Fibroblast of skin of left quadriceps (primary cell): ENCODE results near the gene RABGAP1L.
"Not testable (repeated sequence)": the region's sequence is repeated elsewhere in the genome, so short reads cannot be mapped to it uniquely, and the experiment has no call there.

Experiments used
- DNase-seq, 2 experiments: peaks; one replicate each; pipeline ENCODE4 v3.0.0-alpha.2; 2013; ENCODE audit warnings: low read depth in 2 of 2

The RABGAP1L gene

DNA sequence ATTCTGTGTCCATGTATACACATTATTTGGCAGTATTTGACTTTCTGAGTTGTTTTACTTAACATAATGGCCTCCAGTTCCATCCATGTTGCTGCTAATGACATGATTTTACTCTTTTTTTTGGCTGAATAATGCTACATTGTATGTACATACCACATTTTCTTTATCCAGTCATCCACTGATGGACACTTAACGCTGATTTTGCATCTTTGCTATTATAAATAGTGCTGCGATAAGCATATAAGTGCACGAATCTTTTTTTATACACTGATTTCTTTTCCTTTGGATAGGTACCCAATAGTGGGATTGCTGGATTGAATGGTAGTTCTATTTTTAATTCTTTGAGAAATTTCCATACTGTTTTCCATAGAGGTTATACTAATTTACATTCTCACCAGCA lies 544.0 kb downstream of the RABGAP1L start:
- no peak for DNase-seq

DNA sequence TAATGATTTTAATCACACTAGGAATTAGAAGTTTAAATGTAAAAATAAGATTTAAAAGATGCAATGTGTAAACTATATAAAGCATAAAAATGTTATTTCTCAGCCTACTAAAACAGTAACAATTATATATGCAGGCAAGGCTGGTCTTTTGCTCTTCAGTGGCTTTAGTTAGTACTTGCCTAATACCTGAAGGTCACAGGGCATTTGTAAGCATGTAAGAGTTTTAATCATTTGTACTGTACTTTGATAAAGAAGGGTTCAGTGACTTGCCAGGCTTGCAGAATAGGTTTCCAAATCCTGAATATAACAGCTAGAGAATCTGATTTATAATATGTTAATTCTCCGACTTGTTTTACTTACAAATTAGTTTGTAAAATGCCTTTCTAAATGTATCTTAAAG lies 545.0 kb downstream of the RABGAP1L start:
- DNase-seq = no peak

DNA sequence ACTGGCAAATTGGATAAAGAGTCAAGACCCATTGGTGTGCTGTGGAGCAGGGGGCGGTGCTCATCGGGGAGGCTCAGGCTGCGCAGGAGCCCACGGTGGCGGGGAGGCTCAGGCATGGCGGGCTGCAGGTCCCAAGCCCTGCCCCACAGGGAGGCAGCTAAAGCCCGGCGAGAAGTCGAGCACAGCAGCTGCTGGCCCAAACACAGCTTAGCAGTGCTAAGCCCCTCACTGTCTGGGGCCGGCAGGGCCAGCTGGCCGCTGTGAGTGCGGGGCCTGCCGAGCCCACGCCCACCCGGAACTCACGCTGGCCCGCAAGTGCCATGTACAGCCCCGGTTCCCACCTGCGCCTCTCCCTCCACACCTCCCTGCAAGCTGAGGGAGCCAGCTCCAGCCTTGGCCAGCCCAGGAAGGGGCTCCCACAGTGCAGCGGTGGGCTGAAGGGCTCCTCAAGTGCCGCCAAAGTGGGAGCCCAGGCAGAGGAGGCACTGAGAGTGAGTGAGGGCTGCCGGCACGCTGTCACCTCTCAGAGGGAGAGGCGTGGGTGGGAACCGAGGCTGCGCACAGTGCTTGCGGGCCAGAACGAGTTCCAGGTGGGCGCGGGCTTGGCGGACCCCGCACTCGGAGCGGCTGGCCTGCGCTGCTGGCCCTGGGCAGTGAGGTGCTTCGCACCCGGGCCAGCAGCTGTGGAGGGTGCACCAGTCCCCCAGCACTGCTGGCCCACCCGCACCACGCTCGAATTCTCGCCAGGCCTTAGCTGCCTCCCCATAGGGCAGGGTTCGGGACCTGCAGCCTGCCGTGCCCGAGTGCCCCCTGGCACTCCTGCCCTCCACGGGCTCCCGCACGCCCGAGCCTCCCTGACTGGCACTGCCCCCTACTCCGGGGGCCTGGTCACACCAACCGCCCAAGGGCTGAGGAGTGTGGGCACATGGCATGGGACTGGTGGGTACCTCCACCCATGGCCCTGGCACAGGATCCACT lies 551.8 kb downstream of the RABGAP1L start:
- DNase-seq = no peak

DNA sequence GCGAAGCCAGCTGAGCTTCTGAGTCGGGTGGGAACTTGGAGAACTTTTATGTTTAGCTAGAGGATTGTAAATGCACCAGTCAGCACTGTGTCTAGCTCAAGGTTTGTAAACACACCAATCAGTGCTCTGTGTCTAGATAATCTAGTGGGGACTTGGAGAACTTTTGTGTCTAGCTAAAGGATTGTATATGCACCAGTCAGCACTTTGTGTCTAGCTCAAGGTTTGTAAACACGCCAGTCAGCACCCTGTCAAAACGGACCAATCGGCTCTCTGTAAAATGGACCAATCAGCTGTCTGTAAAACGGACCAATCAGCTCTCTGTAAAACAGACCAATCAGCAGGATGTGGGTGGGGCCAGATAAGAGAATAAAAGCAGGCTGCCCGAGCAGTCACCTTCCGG lies 552.5 kb downstream of the RABGAP1L start:
- DNase-seq = not testable (repeated sequence)

DNA sequence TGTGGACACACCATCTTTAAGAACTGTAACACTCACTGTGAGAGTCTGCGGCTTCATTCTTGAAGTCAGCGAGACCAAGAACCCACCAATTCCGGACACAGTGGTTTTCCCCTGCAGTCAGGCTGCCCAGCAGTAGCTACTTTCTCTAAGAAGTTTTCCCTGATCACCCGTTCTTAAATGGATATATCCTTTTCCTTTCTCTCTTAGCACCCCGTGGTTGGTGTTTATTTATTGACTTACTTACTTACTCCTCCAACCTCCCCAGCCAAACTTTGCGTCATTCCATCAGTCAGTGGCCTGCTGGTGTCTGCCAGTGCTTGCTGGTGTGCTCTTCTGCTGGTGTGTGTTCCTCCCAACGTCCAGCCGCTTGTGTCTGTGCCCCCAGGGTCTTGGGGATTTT lies 553.2 kb downstream of the RABGAP1L start:
- DNase-seq = no peak

DNA sequence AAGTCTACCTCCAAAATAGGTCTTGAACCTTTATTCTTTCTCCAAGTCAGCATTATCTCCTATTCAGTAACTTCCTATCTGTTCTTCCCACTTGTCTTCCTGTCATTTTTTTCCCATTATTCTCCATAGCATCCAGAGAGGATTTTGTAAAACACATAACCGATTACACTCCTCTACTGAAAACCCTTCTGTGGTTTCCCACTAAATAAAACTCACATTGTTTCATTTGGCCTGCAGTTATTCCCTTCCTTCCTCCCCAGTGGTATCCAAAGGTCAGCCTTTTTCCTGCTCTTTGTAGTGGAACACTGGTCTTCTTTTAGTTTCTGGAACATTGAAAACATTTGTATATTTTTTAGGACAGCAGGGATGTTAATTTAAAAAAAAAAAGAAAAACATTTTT lies 554.5 kb downstream of the RABGAP1L start:
- no peak for DNase-seq

DNA sequence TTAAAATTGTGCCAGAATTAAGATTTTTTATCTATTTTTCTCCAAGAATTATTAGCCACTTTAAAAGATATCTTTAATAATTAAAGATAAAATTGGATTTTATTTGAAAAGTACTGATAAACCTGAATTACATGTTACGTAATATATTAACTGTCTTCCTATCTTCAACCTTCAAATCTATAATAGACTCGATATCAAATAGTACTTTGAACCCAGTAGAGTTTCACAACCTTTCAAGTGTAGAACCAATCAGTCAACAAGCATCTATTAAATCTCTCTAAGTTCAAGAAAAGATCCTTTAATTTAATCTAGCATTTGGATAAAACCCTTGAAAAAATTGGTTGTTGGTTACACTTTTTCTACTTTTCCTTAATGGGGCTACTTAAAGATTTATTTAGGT lies 559.9 kb downstream of the RABGAP1L start:
- DNase-seq = no peak

DNA sequence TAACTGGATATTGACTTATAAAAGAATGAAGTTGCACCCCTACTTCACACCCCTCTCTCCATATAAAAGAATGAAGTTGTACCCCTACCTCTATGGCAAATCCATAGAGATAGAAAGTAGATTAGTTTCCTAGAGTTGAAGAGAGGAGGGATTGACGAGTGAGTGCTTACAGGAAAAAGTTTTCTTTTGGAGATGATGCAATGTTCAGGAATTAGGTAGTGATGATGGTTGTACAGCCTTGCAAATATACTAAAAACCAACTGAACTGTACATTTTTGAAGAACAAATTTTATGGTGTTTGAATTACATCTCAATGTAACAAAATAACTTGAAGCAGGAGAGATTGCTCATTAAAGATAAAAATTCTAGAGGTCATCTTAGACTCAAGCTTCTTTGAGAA lies 561.3 kb downstream of the RABGAP1L start:
- DNase-seq = no peak

DNA sequence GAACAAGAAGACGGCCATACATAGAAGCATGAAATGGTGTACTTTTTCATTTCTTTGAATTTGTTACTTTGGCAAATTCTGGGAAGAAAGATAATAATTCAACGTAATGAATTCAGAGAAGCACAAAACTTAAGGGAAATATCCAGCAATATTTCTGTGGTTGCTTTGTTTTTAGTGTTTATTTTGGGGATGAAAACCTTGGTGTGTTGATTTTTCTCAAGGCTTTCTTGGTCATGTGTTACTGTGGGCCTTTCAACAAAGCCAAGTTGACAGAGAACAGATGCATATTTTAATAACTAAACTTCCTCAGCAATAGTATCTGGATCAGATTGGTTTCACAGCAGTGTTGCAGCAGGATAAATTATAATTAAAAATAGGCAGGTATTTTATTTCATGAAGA lies 561.9 kb downstream of the RABGAP1L start:
- DNase-seq = no peak

DNA sequence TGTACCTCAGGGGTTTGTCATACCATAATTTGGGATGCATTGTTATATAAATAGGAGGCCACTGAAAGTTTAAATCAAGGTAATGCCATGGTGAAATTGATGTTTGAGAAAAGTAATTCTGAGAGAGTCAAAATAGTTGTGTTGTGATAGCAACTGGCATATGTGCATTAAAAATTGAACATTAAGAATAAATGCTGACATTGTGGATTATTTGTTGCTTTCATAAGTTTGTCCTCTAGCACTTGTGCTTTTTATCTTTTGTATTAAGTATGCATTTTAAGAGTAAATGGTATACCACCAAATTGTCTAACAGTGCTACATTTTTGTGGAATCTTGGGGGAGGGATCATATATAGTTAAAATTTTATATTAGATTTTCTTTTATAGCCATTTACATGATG lies 564.5 kb downstream of the RABGAP1L start:
- DNase-seq = no peak

DNA sequence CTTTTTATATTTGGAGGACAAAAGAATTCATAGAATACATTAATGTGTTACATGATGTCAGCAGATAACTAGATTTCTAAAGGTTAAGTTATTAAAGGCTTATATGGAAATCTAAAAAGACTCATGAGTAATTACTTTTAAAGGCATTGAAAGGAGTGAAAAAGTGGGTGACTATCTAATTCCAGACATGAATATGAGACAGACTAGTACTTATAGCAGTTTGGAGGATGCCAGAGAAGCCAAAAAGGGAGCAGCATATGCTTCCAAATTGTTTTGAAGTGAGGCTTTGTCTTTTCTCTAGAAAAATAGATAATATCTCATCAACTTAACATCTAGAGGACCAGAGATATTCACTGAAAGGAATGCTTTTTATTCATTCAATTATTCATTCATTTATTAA lies 564.9 kb downstream of the RABGAP1L start:
- no peak for DNase-seq

DNA sequence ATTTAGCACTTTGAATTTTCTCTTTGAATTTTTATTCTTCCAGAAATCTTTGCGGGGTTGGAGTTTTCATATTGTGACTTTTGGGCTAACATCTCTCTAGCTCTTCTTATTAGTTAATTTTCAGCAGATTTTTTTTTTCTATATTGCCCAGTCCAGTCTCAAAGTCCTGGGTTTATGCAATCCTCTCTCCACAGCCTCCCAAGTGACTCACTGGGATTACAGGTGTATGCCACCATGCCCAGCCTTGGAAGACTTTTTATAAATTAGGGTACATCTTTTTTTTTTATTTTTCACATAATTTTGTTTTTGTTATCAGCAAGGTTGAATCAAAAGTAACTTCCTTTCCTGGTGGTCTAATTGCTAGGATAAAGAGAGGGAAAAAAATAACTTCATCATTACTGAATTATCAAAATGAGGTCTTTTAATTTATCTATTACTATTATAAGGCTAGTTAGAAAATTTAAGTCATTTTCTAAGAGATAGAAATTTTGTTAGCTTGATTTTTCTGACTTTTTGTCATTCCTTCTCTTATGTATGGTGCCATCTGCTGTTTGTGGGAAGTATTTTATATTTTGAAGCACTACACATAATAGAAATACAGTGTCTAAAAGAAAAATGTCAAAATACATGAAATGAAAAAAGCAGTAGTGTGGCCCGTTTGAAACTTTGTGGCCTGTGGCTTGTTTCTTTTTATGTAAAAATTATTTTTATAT lies 567.0 kb downstream of the RABGAP1L start:
- peak; percentile 8 to 19 for DNase-seq

DNA sequence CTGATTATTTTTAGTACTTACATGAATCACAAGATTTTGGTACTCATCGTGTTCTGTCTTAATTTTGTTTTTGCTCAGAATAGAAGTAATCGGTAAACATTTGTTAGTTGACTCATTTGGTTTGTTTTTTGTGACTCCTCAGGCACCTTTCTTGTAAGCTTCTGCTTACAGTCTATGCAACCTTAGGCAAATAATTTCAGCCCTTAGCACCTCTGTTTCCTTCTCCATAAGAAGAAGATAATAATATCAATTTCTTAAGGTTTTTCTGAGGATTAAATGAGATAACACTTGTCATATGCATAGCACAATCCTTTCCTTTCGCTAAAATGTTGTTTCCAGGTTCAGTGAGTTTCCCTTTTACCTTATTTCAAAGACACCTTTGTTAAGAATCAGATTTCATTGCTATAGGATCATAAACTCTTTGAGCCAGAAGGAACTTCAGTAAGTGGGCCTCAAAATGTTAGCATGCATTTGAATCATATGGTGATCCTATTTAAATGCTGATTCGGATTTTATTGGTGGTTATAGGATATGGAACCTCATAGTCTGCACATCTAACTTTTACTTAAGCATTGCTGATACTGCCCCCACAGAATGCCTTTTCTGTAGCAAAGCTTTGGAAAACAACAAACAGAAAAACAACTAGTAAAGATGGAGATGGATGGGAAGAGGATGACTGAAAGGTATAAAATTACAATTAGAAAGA lies 567.7 kb downstream of the RABGAP1L start:
- no peak for DNase-seq

DNA sequence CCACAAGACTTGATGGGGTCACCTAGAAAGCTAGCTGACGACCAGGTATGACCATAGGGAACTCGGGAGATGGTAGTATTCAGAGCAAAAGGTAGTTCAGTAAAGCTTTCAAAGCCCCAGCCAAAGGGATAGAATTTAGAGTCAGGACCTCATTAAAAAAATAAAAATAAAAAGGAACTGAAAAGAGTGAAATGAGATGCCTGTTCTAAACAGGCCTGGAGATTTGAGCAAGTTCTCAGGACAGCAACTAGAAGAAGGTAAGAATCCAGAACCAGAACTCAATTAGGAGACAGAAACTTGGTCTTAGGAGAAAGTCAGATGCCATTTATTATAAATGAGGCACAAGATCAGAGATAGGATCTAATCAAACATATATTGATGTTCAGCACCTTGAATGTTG lies 575.0 kb downstream of the RABGAP1L start:
- no peak for DNase-seq

DNA sequence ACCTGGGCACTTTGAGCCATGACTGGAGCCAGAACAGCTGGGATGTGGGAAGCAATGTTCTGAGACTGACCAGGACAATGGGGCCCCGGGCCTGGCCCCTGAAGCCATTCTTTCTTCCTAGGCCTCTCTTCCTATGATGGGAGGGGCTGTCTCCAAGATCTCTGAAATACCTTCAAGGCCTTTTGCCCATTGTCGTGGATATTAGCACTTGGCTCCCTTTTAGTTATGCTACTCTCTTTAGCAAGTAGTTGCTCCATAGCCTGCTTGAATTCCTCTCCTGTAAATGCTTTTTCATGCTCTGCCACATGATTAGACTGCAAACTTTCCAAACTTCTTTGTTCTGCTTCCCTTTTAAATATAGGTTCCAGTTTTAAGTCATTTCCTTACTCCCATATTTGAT lies 577.5 kb downstream of the RABGAP1L start:
- no peak for DNase-seq

DNA sequence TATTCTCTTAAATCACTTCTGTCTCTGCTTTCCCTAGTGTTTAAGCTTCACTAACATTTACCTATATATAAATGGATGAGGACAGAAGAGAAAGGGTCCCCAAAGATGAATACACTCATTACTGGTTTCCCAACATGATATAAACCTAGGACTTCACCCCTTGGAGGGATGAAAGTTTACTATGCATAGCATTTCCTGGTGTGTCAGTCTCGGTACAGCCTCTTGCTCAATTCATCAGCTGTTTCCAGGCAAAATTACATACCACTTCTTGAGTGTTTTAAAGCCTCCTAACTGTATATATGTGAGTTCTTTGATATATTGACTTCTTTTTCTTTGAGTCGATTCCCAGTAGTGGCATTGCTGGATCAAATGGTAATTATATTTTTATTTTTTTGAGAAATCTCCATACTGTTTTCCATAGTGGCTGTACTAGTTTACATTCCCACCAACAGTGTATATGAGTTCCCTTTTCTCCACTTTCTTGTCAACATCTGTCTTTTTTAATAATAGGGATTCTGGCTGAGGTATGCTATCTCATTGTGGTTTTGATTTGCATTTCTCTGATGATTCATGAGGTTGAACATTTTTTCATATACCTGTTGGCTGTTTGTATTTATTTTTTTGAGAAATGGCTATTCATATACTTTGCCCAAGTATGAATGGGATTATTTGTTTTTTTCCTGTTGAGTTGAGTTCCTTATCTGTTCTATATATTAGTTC lies 581.1 kb downstream of the RABGAP1L start:
- DNase-seq = peak; percentile 18 to 25

DNA sequence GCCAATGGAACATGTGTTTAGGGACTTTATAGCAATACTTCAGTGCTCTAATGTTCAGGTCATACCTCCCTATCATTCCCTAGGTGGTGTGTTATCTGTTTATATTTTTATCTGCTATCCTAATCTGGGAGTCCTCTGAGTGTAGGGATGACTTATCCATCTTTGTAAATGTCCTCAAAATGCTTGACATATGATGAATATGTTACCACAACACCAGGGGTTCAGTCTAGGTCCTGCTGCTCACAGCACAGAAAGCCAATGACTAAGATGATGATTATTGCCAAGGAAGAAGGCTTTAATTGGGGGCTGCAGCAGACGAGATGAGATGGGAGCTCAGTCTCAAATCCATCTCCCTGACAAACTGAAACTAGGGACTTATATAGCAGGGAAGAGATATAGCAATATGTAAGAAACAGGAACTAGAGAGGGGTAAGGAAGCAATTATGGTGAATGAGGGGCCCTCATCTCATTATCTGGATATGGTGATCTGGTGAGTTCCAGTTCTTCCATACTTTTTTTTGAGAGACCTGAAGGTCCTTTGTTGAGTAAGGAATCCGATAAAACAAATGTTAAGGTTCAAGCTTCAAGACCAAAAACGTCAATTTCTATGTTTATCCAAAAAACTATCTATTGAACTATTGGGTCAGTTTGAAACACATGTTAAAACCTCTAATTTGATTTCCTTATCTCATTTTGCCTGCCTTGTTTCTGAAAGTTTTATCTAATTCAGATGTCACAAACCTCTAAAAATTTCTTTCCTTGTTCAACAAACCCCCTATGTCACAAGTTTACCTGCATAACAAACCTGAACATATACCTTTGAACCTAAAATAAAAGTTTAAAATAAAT lies 583.7 kb downstream of the RABGAP1L start:
- DNase-seq = no peak

DNA sequence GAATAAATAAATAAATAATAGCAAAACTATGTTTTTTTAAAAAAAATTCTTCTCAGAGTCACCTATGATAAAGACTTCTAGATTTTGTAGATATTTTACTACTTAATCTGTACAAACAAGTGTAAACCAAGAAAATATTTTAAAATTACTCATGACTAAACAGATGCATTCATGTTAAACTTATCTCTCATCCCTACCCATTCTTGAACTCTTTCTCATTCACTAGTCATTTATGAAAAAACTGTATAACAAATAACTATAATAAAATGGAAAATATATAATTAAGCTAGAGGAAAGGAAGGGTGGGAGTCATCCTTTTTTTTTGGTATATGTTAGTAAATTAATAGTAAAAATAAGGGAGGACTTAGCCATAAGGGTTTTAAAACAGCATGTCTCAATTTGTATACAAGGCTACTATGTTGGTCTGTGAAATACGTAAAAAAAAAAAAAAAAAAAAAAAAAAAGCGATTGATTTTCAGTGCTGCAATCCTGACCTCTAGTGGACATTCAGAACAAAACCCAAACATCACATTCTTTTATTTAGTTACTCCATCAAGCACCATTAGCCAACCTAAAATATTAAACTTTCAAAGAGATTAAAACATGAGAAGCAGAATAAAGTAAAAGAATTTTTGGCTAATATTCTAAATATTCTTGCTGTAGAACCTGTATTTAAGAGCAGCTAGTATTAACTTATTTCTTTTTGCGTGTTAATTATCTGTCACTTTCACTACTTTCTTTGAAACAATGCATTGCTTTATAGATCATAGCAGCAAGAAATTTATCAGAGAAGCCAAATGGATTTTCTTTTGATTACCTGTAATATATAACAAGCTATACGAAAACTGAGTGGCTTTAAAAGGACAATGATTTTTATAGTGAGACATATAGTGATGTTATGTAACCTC lies 584.6 kb downstream of the RABGAP1L start:
- peak; percentile 11 to 18 for DNase-seq

DNA sequence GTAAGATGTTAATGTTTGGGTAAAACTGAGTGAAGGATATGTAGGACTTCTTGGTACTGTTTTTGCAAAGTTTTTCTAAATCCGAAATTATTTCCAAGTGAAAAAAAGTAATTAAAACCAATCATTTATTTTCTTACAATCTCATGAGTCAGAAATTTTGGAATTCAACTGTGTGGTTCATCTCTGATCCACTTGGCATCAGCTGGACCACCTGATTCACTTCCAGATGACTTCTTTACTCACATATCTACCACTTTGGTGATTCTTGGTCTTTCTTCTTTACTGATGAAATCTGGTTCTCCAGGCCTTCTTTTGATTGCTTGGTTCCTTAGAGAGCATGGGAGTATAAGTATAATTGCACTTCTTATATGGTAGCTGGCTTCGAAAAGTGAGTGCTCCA lies 585.6 kb downstream of the RABGAP1L start:
- no peak for DNase-seq
